Inflammatory macrophage treated with lipopolysaccharide for 4 hours (primary cell): ENCODE results near the gene SHROOM3.
A peak's percentile ranks its signal among the peaks of the same experiment; 100 is the strongest.

Experiments
- DNase-seq: peaks from one replicate; pipeline ENCODE4 v3.0.0-alpha.2; 2020

SHROOM3 gene

GRCh38 chr4:76732246-76732645, 297.2 kb downstream of the SHROOM3 start:
- no peak for DNase-seq

DNA sequence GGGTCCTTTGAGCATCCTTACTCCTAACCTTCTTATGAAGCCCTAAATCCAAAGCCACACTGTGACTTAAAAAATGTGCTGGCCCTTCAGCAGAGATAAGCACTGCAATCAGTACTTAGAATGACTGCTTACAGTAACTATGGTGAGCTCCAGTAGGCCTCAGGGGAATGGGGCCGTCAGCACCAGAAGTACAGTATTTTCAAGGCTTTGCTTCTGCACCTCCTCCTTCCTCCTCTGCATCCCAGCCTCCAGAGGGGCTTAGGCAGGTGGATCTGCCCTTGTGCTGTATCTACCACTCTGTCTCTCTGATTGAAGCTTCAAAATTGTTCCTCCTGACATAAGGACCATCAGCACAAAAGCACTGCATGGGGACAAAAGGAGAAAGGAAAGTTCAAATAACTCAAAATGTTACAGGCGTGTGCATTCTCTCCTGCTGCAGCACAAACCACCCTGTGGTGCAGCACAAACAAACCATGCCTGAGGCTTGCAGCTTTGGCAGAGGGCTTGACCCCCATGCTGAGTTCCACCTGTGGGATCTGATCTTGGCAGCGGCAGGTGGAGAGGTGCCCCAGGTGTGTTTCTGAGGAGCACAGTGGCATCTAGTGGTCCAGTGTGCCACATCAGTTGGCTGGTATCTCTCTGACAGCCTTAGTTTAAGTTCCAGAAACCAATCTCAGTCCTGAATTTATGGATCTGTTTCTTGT, 298.2 kb downstream of the SHROOM3 start:
- DNase-seq, result no peak

DNA sequence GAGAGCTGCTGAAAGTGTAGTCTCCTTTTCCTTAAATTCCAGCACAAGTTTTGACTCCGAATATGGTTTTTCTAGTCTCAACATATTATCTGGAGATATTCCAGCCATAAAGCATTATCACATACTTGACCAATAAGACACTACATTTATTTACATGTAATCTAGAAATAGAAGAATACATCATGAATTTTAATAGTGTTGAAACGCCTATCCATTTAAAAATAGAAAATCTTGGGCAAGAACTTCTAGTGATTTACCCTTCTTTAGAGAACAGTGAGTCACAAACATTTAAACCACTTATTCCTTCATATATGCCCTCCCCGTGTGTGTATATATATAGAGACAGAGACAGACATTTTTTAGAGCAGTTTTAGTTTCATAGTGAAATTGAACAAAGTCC, 301.4 kb downstream of the SHROOM3 start:
- DNase-seq, result peak; percentile 48

- no peak for DNase-seq
Measured at GRCh38 chr4:76737180-76737579, 302.2 kb downstream of the SHROOM3 start.

GRCh38 chr4:76737771-76738085, 302.7 kb downstream of the SHROOM3 start:
- no peak for DNase-seq

DNA sequence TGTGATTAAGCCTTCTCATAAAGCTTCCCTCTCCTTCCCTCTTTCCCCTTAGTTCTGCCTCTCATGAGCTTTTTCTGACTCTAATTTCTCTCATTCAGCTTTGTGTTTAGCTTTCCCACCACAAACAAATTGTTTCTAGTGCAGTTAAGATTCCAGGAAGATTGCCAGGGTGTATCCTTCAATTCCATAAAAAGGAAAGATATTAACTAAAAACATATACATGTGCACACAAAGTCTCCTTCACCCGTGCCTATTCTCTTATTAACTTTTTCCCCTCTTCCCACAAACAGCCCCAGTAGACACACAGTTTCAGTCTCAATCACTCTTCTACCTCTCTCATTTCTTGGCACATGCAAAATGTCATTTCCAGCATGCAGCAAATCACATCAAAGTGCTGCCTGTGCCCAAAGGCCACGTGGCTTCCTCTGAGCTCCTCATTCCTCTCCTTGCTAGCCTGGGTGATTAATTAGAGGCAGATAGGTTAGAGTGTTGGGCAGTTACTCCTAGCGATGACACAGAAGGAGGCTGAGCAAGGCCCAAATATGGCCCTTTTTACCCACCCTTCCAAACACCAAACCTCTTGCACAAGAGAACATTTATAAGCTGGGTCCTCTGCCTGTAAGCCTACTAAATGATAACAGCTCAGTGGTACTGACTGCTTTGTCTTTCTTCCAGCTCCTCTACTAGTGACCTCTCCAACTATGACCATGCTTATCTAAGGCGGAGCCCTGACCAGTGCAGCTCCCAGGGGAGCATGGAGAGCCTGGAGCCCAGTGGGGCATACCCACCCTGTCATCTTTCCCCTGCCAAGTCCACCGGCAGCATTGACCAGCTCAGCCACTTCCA, 303.3 kb downstream of the SHROOM3 start:
- DNase-seq, result no peak

- no peak for DNase-seq
Measured at GRCh38 chr4:76740192-76740591, 305.2 kb downstream of the SHROOM3 start.

DNA sequence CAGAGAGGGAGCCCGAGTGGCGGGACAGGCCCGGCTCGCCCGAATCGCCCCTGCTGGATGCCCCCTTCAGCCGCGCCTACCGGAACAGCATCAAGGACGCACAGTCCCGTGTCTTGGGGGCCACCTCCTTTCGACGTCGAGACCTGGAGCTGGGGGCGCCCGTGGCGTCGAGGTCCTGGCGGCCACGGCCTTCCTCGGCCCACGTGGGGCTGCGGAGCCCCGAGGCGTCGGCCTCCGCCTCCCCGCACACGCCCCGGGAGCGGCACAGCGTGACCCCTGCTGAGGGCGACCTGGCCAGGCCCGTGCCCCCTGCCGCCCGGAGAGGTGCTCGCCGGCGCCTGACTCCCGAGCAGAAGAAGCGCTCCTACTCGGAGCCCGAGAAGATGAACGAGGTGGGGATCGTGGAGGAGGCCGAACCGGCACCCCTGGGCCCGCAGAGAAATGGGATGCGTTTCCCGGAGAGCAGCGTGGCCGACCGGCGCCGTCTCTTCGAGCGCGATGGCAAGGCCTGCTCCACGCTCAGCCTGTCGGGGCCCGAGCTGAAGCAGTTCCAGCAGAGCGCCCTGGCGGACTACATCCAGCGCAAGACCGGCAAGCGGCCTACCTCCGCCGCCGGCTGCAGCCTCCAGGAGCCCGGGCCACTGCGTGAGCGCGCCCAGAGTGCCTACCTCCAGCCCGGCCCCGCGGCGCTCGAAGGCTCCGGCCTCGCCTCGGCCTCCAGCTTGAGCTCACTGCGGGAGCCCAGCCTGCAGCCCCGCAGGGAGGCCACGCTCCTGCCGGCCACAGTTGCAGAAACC, 306.0 kb downstream of the SHROOM3 start:
- DNase-seq, result no peak

- DNase-seq, result no peak
Measured at GRCh38 chr4:76741663-76742020, 306.6 kb downstream of the SHROOM3 start.

GRCh38 chr4:76744241-76744921, 309.4 kb downstream of the SHROOM3 start:
- no peak for DNase-seq

DNA sequence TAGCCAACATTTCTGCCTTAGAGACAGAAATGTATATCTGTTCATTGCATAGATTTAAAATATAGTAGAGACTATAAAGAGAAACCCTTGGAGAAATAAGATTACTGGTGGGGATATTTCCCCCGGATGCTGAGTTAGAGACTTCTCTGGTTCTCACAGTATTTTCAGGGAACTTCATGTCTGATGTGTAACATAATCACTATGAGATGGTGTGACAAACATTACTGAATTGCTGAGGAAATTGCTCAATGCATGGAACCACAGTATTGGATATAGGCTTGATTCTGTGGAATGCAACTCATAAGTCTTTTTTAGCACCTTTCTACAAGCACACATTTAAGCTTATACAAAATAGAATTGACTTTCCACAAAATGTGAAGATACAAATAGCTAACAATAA, 310.2 kb downstream of the SHROOM3 start:
- no peak for DNase-seq

- DNase-seq, result no peak
Measured at GRCh38 chr4:76747563-76747962, 312.5 kb downstream of the SHROOM3 start.

GRCh38 chr4:76748649-76749048, 313.6 kb downstream of the SHROOM3 start:
- DNase-seq, result peak; percentile 40

DNA sequence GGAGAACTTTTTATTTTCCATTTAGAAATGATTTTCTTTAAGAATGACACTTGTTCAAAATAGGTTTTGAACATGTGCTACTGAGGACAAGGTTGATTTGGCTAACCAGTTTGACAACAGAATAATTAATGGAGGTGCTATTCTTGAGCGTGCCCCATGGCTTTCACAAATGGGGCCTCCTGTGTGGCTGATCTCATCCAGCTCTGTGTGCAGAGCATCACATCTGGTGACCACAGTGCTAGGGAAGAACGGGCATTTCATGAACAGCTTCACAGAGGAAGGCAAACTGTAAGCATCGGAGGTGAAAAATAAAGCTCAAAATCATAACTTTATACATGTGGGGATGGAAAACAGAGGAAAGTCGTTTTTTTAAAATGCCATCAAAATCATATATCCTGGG, 314.3 kb downstream of the SHROOM3 start:
- DNase-seq, result no peak

GRCh38 chr4:76750716-76751115, 315.7 kb downstream of the SHROOM3 start:
- no peak for DNase-seq

DNA sequence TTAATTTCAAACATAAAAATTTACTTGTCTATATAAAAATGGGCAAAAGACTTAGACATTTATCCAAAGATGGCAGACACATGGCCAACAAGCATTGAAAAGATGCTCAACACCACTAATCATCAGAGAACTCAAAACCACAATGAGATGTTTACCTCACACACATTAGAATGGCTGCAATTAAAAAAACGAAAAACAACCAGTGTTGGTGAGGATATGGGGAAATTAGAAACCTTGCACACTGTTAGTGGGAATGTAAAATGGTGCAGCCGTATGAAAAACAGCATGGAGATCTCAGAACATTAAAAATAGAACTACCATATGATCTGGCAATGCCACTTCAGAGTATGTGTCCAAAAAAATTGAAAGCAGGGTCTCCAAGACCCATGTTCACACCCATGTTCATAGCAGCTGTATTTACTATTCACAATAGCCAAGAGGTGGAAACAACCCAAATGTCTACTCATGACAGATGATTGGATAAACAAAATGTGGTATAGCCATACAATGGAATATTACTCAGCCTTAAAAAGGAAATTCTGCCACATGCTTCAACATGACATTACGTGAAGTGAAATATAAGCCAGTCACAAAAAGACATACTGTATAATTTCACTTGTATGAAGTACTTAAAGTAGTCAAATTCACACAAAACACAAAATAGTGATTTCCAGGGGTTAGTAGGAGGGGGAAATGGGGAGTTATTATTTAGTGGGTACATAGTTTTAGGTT, 316.7 kb downstream of the SHROOM3 start:
- no peak for DNase-seq

- DNase-seq, result no peak
Measured at GRCh38 chr4:76752861-76753501, 318.0 kb downstream of the SHROOM3 start.

DNA sequence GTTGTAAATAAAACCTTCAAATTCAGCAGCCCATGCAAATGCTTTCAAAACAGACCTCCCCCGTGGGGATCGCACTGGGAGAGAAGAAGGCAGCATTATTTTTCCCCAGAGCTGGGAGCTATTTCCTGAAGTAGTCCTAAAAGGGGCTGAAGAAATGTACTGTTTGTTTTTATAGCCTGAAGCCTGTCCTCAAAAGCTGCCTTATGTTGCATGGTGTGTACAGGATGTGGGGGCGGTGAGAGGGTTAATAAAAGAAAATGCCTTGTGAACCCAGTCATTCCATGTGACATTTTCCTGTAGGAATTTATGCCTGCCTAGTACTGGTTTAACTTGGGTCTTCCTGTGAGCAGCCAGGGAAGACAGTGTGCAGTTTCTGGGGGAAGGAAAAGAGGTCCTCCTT, 318.8 kb downstream of the SHROOM3 start:
- no peak for DNase-seq

DNA sequence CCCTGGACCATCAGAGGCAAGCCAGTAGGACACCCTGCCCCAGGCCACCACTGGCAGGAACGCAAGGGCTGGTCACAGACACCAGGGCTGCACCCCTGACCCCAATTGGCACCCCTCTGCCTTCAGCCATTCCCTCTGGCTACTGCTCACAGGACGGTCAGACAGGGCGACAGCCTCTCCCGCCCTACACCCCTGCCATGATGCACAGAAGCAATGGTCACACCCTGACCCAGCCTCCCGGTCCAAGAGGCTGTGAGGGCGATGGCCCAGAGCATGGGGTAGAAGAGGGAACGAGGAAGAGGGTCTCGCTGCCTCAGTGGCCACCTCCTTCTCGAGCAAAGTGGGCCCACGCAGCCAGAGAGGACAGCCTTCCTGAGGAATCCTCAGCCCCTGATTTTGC, 319.4 kb downstream of the SHROOM3 start:
- no peak for DNase-seq

DNA sequence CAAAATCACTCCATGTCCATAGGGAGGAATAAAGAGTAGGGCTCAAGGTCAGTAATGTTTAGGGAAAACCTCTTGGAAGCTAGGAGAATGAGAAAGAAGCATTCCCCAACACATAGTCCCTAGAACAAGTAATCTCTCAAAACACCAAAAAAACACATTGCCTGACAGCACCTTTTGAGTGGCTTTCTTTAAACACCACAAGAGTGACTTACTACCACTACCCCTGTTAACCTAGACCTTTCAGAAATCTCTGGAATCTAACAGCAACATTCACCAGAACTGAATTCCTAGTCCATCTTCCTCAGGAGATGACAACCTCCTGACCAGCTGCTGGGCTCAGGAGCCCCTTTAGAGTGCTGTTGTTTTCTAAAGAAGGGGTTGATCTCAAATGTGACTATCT, 320.7 kb downstream of the SHROOM3 start:
- DNase-seq, result no peak

GRCh38 chr4:76756416-76756815, 321.4 kb downstream of the SHROOM3 start:
- DNase-seq, result no peak

DNA sequence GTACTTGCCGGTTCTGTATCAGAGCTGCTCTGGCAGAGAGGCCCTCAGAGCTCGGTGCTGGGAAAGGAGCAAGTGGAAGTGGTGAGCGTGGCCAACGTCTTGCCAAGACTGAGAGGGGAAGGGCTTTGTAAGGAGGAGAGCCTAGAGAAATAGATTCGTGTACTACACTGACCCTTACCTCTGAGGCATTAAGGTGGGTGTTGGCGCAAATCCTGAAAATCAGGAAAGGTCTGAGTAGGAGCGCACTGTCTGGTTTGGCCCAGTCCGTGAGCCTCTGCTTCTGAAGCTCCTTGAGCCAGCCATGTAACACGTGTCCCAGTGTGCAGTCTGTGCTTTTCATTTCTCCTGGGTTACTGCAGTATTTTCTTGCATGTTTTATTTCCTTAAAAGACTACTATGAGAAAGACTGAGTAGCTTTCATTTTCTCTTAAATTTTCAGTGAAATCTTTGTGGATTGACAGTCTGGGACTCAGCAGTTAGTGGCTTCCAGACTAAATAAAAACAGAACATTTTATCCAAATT, 322.4 kb downstream of the SHROOM3 start:
- DNase-seq, result no peak
